ENCODE data around the gene ZBTB7A.

The ZBTB7A gene

DNA sequence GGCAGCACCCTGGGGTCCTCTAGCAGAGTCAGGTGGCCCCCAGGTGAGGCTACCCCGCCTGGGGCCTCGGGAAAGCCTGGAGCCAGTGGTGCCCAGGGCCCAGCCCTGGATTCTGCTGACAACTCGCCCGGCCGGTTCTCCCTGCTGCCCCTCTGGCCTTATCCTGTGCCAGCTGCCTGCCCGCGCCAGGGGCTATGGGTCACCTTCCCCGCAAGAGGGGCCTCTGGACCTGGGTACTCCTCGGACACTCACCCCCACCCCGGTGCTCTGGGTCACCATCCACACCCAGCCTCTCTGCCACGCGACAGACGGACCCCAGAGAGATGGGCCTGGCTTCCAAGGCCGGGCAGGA is 24.0 kb downstream of the ZBTB7A start:
- Histone ChIP-seq H3K27ac (ENCODE audit: low read depth, low read length) (no peak overlapping the region), H3K36me3 (ENCODE audit: insufficient read depth, low read length) (no peaks in the 10 kb centered on the region), H3K4me1 (ENCODE audit: control insufficient read depth, insufficient read depth, low read length, unreplicated experiment) (no peaks in the 10 kb centered on the region), H3K4me3 (ENCODE audit: low read depth, low read length) (no peak overlapping the region), H3K27me3 (ENCODE audit: insufficient read depth, low read length) (no peaks in the 10 kb centered on the region), H2AFZ (ENCODE audit: low read length, unreplicated experiment) (no peak overlapping the region), H3K79me2 (ENCODE audit: control insufficient read depth, insufficient read depth, low read length, unreplicated experiment) (peaks cover 28% of the 10 kb centered on the region)

- H2AFZ ChIP-seq (ENCODE audit: low read length, unreplicated experiment): no peak overlapping the region
- H3K36me3 ChIP-seq (ENCODE audit: insufficient read depth, low read length): no peaks in the 10 kb centered on the region
- peaks cover 25% of the 10 kb centered on the region for H3K79me2 ChIP-seq (ENCODE audit: control insufficient read depth, insufficient read depth, low read length, unreplicated experiment)
- no peaks in the 10 kb centered on the region for H3K4me1 ChIP-seq (ENCODE audit: control insufficient read depth, insufficient read depth, low read length, unreplicated experiment)
- H3K27me3 ChIP-seq (ENCODE audit: insufficient read depth, low read length): no peaks in the 10 kb centered on the region
- no peak overlapping the region for H3K27ac ChIP-seq (ENCODE audit: low read depth, low read length)
- no peak overlapping the region for H3K4me3 ChIP-seq (ENCODE audit: low read depth, low read length)
These were observed 24.5 kb downstream of the ZBTB7A start for GRCh38 chr19:4042064-4042730.

- peaks cover under 1% of the 10 kb centered on the region for H3K79me2 ChIP-seq (ENCODE audit: control insufficient read depth, insufficient read depth, low read length, unreplicated experiment)
- peaks cover 3% of the 10 kb centered on the region; the same call in 1 of the 2 replicates for H3K36me3 ChIP-seq (ENCODE audit: insufficient read depth, low read length)
- H3K4me1 ChIP-seq (ENCODE audit: control insufficient read depth, insufficient read depth, low read length, unreplicated experiment): no peaks in the 10 kb centered on the region
- H3K4me3 ChIP-seq (ENCODE audit: low read depth, low read length): no peak overlapping the region
- H3K27ac ChIP-seq (ENCODE audit: low read depth, low read length): no peak overlapping the region
- no peaks in the 10 kb centered on the region for H3K27me3 ChIP-seq (ENCODE audit: insufficient read depth, low read length)
- H2AFZ ChIP-seq (ENCODE audit: low read length, unreplicated experiment): no peak overlapping the region
These were observed 27.9 kb downstream of the ZBTB7A start for GRCh38 chr19:4038661-4039423.

DNA sequence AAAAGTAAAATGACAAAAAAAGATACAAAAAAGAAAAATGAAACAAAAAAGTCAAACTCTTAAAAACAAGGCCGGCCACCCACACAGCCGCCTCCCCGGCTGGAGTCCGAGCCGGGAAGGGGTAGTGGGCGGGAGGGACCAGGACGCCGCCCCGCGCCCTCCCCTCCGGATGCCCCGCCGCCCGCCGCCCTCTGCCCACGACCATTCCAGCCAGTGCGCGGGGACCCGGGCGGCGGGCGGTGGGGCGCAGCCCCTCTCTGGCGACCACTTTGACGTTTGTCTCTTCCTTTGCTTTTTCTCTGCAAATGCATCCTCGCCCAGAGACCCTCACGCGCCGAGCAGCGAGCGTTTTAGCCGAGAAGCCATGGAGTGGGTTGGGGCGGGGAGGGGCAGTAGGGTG is 28.6 kb downstream of the ZBTB7A start:
- H3K27ac ChIP-seq (ENCODE audit: low read depth, low read length): no peak overlapping the region
- H3K27me3 ChIP-seq (ENCODE audit: insufficient read depth, low read length): no peaks in the 10 kb centered on the region
- H3K4me1 ChIP-seq (ENCODE audit: control insufficient read depth, insufficient read depth, low read length, unreplicated experiment): no peaks in the 10 kb centered on the region
- no peak overlapping the region for H3K4me3 ChIP-seq (ENCODE audit: low read depth, low read length)
- peaks cover 3% of the 10 kb centered on the region; the same call in 1 of the 2 replicates for H3K36me3 ChIP-seq (ENCODE audit: insufficient read depth, low read length)
- no peak overlapping the region for H2AFZ ChIP-seq (ENCODE audit: low read length, unreplicated experiment)
- no peaks in the 10 kb centered on the region for H3K79me2 ChIP-seq (ENCODE audit: control insufficient read depth, insufficient read depth, low read length, unreplicated experiment)

DNA sequence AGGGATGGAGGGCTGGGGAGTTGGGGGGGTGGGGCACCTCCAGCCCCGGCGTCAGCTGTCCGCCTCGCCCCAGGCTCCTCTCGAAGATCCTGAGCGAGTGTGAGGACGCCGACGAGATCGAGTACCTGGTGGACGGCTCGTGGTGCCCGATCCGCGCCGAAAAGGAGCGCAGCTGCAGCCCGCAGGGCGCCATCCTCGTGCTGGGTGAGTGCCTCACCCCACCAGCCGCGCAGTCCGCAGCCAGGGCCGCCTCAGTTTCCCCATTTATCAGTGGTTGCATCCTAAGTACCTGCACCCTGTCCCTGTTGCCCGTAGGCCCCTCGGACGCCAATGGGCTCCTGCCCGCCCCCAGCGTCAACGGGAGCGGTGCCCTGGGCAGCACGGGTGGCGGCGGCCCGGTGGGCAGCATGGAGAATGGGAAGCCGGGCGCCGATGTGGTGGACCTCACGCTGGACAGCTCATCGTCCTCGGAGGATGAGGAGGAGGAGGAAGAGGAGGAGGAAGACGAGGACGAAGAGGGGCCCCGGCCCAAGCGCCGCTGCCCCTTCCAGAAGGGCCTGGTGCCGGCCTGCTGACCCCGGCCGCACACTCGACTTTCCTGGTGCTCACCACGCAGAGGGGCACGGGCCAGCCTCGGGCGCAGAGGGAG is 29.3 kb downstream of the ZBTB7A start:
- H2AFZ ChIP-seq (ENCODE audit: low read length, unreplicated experiment): no peak overlapping the region
- H3K36me3 ChIP-seq (ENCODE audit: insufficient read depth, low read length): peaks cover 3% of the 10 kb centered on the region; the same call in 1 of the 2 replicates
- no peaks in the 10 kb centered on the region for H3K79me2 ChIP-seq (ENCODE audit: control insufficient read depth, insufficient read depth, low read length, unreplicated experiment)

DNA sequence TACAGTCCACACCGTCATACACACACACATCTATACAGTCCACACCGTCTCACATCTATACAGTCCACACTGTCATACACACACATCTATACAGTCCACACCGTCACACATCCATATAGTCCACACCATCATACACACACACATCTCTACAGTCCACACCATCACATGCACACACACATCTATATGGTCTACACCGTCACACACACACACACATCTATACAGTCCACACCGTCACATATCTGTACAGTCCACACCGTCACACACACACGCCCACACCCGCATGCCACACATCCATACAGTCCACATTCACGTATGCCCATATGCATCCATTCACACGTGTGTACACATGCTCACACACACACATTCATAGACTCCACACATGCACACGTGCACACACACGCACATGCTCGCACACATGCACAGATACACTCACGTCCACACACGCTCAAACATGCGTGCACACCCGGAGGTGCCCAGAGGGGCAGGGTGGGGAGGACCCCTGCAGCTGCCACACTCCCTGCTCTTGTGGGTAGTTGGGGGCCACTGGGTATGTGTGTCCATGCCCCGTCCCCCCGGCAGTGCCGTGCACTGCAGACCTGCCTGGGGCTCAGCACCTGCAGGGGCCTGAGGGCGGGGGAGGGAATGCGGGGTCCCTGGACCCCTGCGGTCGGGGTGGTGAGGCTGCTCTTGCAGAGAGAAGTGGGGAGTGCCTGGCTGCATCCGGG is 30.0 kb downstream of the ZBTB7A start:
- Histone ChIP-seq H2AFZ (ENCODE audit: low read length, unreplicated experiment) (no peak overlapping the region), H3K79me2 (ENCODE audit: control insufficient read depth, insufficient read depth, low read length, unreplicated experiment) (no peaks in the 10 kb centered on the region), H3K4me3 (ENCODE audit: low read depth, low read length) (no peak overlapping the region), H3K27me3 (ENCODE audit: insufficient read depth, low read length) (no peaks in the 10 kb centered on the region), H3K4me1 (ENCODE audit: control insufficient read depth, insufficient read depth, low read length, unreplicated experiment) (no peaks in the 10 kb centered on the region), H3K36me3 (ENCODE audit: insufficient read depth, low read length) (peaks cover 3% of the 10 kb centered on the region; the same call in 1 of the 2 replicates), H3K27ac (ENCODE audit: low read depth, low read length) (no peak overlapping the region)

More for the DNA sequence above, 29.3 kb downstream of the ZBTB7A start:
- Histone ChIP-seq H3K27ac (ENCODE audit: low read depth, low read length) (no peak overlapping the region), H3K4me1 (ENCODE audit: control insufficient read depth, insufficient read depth, low read length, unreplicated experiment) (no peaks in the 10 kb centered on the region), H3K4me3 (ENCODE audit: low read depth, low read length) (no peak overlapping the region), H3K27me3 (ENCODE audit: insufficient read depth, low read length) (no peaks in the 10 kb centered on the region)

DNA sequence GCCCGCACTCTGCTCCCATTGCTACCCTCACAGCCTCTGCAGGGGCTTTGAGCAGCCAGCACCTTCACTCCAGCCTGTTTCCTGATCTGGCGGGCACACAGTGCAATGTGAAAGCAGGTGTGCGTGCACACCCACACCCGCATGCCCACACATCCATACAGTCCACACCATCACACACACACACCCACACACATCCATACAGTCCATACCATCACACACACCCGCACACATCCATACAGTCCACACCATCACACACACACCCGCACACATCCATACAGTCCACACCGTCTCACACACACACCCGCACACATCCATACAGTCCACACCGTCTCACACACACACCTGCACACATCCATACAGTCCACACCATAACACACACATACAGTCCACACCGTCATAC is 31.1 kb downstream of the ZBTB7A start:
- no peak overlapping the region for H3K27ac ChIP-seq (ENCODE audit: low read depth, low read length)
- no peak overlapping the region for H3K4me3 ChIP-seq (ENCODE audit: low read depth, low read length)
- peaks cover 3% of the 10 kb centered on the region; the same call in 1 of the 2 replicates for H3K36me3 ChIP-seq (ENCODE audit: insufficient read depth, low read length)
- H3K4me1 ChIP-seq (ENCODE audit: control insufficient read depth, insufficient read depth, low read length, unreplicated experiment): no peaks in the 10 kb centered on the region
- no peak overlapping the region for H2AFZ ChIP-seq (ENCODE audit: low read length, unreplicated experiment)
- no peaks in the 10 kb centered on the region for H3K27me3 ChIP-seq (ENCODE audit: insufficient read depth, low read length)
- H3K79me2 ChIP-seq (ENCODE audit: control insufficient read depth, insufficient read depth, low read length, unreplicated experiment): no peaks in the 10 kb centered on the region

DNA sequence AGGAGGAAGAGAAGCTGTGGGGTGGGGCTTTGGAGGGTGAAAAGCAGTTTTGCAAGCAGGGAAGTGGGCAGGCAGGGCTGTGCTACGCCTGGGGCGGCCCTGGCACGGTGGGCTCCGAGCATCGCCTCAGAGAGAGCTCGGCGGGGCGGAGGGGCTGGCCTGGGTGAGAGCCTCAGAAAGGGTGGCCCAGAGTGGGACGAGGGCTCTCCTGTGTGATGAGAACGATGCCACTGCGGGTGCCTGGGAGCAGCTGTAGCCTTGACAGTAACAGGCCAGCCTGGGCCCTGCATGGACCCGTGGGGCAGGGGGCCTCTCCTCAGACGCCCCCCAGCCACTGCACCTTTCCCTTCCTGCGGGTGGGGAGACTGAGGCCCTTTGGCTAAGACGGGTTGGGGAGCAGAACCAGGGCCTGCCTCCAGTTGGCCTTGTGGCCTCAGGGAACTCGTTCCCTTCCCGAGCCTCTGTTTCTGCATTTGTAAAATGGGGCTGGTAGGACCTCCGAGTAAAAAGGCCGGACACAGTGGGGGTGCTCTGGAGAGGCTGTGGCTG is 31.6 kb downstream of the ZBTB7A start:
- no peak overlapping the region for H3K4me3 ChIP-seq (ENCODE audit: low read depth, low read length)
- peaks cover 3% of the 10 kb centered on the region; the same call in 1 of the 2 replicates for H3K36me3 ChIP-seq (ENCODE audit: insufficient read depth, low read length)
- no peak overlapping the region for H2AFZ ChIP-seq (ENCODE audit: low read length, unreplicated experiment)
- H3K4me1 ChIP-seq (ENCODE audit: control insufficient read depth, insufficient read depth, low read length, unreplicated experiment): no peaks in the 10 kb centered on the region
- H3K79me2 ChIP-seq (ENCODE audit: control insufficient read depth, insufficient read depth, low read length, unreplicated experiment): no peaks in the 10 kb centered on the region
- no peaks in the 10 kb centered on the region for H3K27me3 ChIP-seq (ENCODE audit: insufficient read depth, low read length)
- H3K27ac ChIP-seq (ENCODE audit: low read depth, low read length): no peak overlapping the region

- Histone ChIP-seq H3K4me1 (ENCODE audit: control insufficient read depth, insufficient read depth, low read length, unreplicated experiment) (no peaks in the 10 kb centered on the region), H3K36me3 (ENCODE audit: insufficient read depth, low read length) (peaks cover 3% of the 10 kb centered on the region; the same call in 1 of the 2 replicates)
These were observed 32.4 kb downstream of the ZBTB7A start for GRCh38 chr19:4034048-4035017.

More at GRCh38 chr19:4034048-4035017, 32.4 kb downstream of the ZBTB7A start:
- H3K27ac ChIP-seq (ENCODE audit: low read depth, low read length): no peak overlapping the region
- no peak overlapping the region for H2AFZ ChIP-seq (ENCODE audit: low read length, unreplicated experiment)
- no peaks in the 10 kb centered on the region for H3K79me2 ChIP-seq (ENCODE audit: control insufficient read depth, insufficient read depth, low read length, unreplicated experiment)
- H3K27me3 ChIP-seq (ENCODE audit: insufficient read depth, low read length): no peaks in the 10 kb centered on the region
- no peak overlapping the region for H3K4me3 ChIP-seq (ENCODE audit: low read depth, low read length)
